Measurements from ENCODE around the gene MPP3.

The MPP3 gene

GRCh38 chr17:43771463-43771862, 61.5 kb downstream of the MPP3 start:
- no peak for TF ChIP-seq EZH2phosphoT487 (conservative IDR thresholded peaks at IDR 0.05; ENCODE audit: low read length)
- no peak for TF ChIP-seq CTCF (IDR thresholded peaks at IDR 0.05; ENCODE audit: insufficient read depth, low read length, poor library complexity, severe bottlenecking)
- H3K4me2 ChIP-seq (ENCODE audit: low read depth, low read length, poor library complexity, severe bottlenecking) = no peak overlapping the region
- H3K27ac ChIP-seq (ENCODE audit: low read depth, low read length) = no peak overlapping the region
- H3K9ac ChIP-seq (ENCODE audit: low read length) = no peak overlapping the region
- no peaks in the 10 kb centered on the region for H4K20me1 ChIP-seq (ENCODE audit: low read depth, low read length)
- no peaks in the 10 kb centered on the region for H3K9me3 ChIP-seq (ENCODE audit: insufficient read depth, low read length)
- H3K4me3 ChIP-seq (ENCODE audit: insufficient read depth, low read length, poor library complexity, severe bottlenecking) = no peak overlapping the region
- no peaks in the 10 kb centered on the region for H3K9me2 ChIP-seq (replicated peaks; ENCODE audit: insufficient read depth, low read length)
- H2AFZ ChIP-seq (ENCODE audit: low read depth, low read length, severe bottlenecking) = no peak overlapping the region
- no peaks in the 10 kb centered on the region for H3K27me3 ChIP-seq (ENCODE audit: low read length)
- H3F3A ChIP-seq (ENCODE audit: insufficient read depth) = no peaks in the 10 kb centered on the region
- H3K79me2 ChIP-seq (ENCODE audit: insufficient read depth, low read length) = no peaks in the 10 kb centered on the region
- no peaks in the 10 kb centered on the region for H3K36me3 ChIP-seq (ENCODE audit: low read length)

DNA sequence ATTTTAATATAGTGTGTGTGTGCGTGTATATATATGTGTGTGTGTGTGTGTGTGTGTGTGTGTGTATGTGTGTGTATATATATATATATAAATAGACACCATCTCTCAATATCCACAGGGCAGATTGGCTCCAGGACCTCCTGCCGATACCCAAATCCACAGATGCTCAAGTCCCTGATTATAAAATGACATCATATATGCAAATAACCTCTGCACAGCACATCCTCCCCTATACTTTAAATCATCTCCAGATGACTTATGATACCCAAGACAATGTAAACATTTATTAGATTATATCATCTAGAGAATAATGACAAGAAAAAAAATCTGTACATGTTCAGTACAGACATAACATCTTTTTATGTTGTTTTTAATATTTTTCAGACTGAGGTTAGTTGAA, 62.0 kb downstream of the MPP3 start:
- TF ChIP-seq EZH2phosphoT487 (conservative IDR thresholded peaks at IDR 0.05; ENCODE audit: low read length) (no peak), CTCF (IDR thresholded peaks at IDR 0.05; ENCODE audit: insufficient read depth, low read length, poor library complexity, severe bottlenecking) (no peak)
- H3K27me3 ChIP-seq (ENCODE audit: low read length) = no peaks in the 10 kb centered on the region
- no peak overlapping the region for H3K27ac ChIP-seq (ENCODE audit: low read depth, low read length)
- no peaks in the 10 kb centered on the region for H3F3A ChIP-seq (ENCODE audit: insufficient read depth)
- no peaks in the 10 kb centered on the region for H3K9me2 ChIP-seq (replicated peaks; ENCODE audit: insufficient read depth, low read length)
- H3K4me2 ChIP-seq (ENCODE audit: low read depth, low read length, poor library complexity, severe bottlenecking) = no peak overlapping the region
- no peak overlapping the region for H3K4me3 ChIP-seq (ENCODE audit: insufficient read depth, low read length, poor library complexity, severe bottlenecking)
- H3K9ac ChIP-seq (ENCODE audit: low read length) = no peak overlapping the region
- H3K36me3 ChIP-seq (ENCODE audit: low read length) = no peaks in the 10 kb centered on the region
- H3K9me3 ChIP-seq (ENCODE audit: insufficient read depth, low read length) = no peaks in the 10 kb centered on the region
- H3K79me2 ChIP-seq (ENCODE audit: insufficient read depth, low read length) = no peaks in the 10 kb centered on the region
- H2AFZ ChIP-seq (ENCODE audit: low read depth, low read length, severe bottlenecking) = no peak overlapping the region
- no peaks in the 10 kb centered on the region for H4K20me1 ChIP-seq (ENCODE audit: low read depth, low read length)

- Histone ChIP-seq H3K9me2 (replicated peaks; ENCODE audit: insufficient read depth, low read length) (no peaks in the 10 kb centered on the region), H3F3A (ENCODE audit: insufficient read depth) (no peaks in the 10 kb centered on the region), H3K9ac (ENCODE audit: low read length) (no peak overlapping the region), H3K9me3 (ENCODE audit: insufficient read depth, low read length) (no peaks in the 10 kb centered on the region), H3K4me3 (ENCODE audit: insufficient read depth, low read length, poor library complexity, severe bottlenecking) (no peak overlapping the region), H3K36me3 (ENCODE audit: low read length) (no peaks in the 10 kb centered on the region), H3K4me2 (ENCODE audit: low read depth, low read length, poor library complexity, severe bottlenecking) (no peak overlapping the region), H4K20me1 (ENCODE audit: low read depth, low read length) (no peaks in the 10 kb centered on the region), H2AFZ (ENCODE audit: low read depth, low read length, severe bottlenecking) (no peak overlapping the region), H3K27ac (ENCODE audit: low read depth, low read length) (no peak overlapping the region), H3K79me2 (ENCODE audit: insufficient read depth, low read length) (no peaks in the 10 kb centered on the region), H3K27me3 (ENCODE audit: low read length) (no peaks in the 10 kb centered on the region)
- TF ChIP-seq CTCF (IDR thresholded peaks at IDR 0.05; ENCODE audit: insufficient read depth, low read length, poor library complexity, severe bottlenecking) (no peak), EZH2phosphoT487 (conservative IDR thresholded peaks at IDR 0.05; ENCODE audit: low read length) (no peak)
Observed at GRCh38 chr17:43769859-43770258, 63.1 kb downstream of the MPP3 start.

DNA sequence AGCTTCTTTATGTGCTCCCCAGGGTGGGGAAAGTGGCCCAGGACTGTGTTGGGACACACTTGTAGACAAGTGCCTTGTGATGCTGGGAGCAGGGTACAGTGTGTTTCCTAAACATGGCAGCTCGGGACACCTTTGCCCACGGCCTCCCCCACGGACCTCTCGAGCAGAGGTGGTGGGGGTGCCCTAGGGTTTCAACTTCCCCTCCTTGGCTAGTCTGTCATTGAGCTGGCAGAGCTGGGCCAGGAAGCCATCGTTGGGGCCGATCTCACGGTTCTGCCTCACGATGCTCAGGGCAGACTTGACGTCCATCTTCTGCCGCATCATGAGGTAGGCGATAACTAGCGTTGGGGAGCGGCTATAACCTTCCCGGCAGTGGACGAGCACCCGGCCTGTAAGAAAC, 63.5 kb downstream of the MPP3 start:
- Histone ChIP-seq H3K4me3 (ENCODE audit: insufficient read depth, low read length, poor library complexity, severe bottlenecking) (no peak overlapping the region), H2AFZ (ENCODE audit: low read depth, low read length, severe bottlenecking) (no peak overlapping the region), H3K4me2 (ENCODE audit: low read depth, low read length, poor library complexity, severe bottlenecking) (no peak overlapping the region), H3K9me3 (ENCODE audit: insufficient read depth, low read length) (no peaks in the 10 kb centered on the region), H3K36me3 (ENCODE audit: low read length) (no peaks in the 10 kb centered on the region), H3K9me2 (replicated peaks; ENCODE audit: insufficient read depth, low read length) (no peaks in the 10 kb centered on the region), H3F3A (ENCODE audit: insufficient read depth) (no peaks in the 10 kb centered on the region), H3K27ac (ENCODE audit: low read depth, low read length) (no peak overlapping the region), H3K9ac (ENCODE audit: low read length) (no peak overlapping the region), H4K20me1 (ENCODE audit: low read depth, low read length) (no peaks in the 10 kb centered on the region), H3K27me3 (ENCODE audit: low read length) (no peaks in the 10 kb centered on the region), H3K79me2 (ENCODE audit: insufficient read depth, low read length) (no peaks in the 10 kb centered on the region)
- no peak for TF ChIP-seq CTCF (IDR thresholded peaks at IDR 0.05; ENCODE audit: insufficient read depth, low read length, poor library complexity, severe bottlenecking)
- TF ChIP-seq EZH2phosphoT487 (conservative IDR thresholded peaks at IDR 0.05; ENCODE audit: low read length) = no peak

All from SU-DHL-6 (cell line).